Gastrocnemius medialis (tissue), 4 donors: Measurements from ENCODE around the gene SPTBN1. TPM values are rescaled to one million over a fixed set of nuclear protein-coding genes. Genes with fewer than 3 reads are reported as not detected.

Experiments used
- ATAC-seq, 2 donors: fragments of 150-250 bp; one replicate each; pipeline ENCODE4 v1.9.1; 2016
- DNase-seq, 2 donors: peaks; one replicate each; pipeline ENCODE4 v3.0.0-alpha.2; 2019
- H3K27ac ChIP-seq, 4 donors: fragments of 200-600 bp; sonication (generic); 1 replicate in 1 of 4; 2 replicates in 3 of 4; pipeline ENCODE4 v1.5.1; 2016 to 2018; ENCODE audit warnings: mild to moderate bottlenecking in 2 of 4, moderate library complexity in 1 of 4
- H3K27me3 ChIP-seq, 3 donors: fragments of 200-600 bp; sonication (generic) in 2 of 3; 1 replicate in 1 of 3; 2 replicates in 2 of 3; pipeline versions ENCODE4 v1.5.1 to v1.6.0; 2016 to 2019; ENCODE audit warnings: mild to moderate bottlenecking in 1 of 3, moderate library complexity in 1 of 3
- H3K36me3 ChIP-seq, 2 donors: fragments of 200-600 bp; sonication (generic) in 1 of 2; one replicate each; pipeline ENCODE4 v1.5.1; 2017 to 2018
- H3K4me1 ChIP-seq, 2 donors: fragments of 200-600 bp; sonication (generic) in 1 of 2; one replicate each; pipeline ENCODE4 v1.5.1; 2016 to 2017; ENCODE audit warnings: mild to moderate bottlenecking in 2 of 2
- H3K4me3 ChIP-seq, 4 donors: fragments of 200-600 bp; sonication (generic) in 3 of 4; 1 replicate in 1 of 4; 2 replicates in 3 of 4; pipeline ENCODE4 v1.5.1; 2016 to 2019; ENCODE audit warnings: mild to moderate bottlenecking in 2 of 4
- H3K9me3 ChIP-seq, 3 donors: fragments of 200-600 bp; sonication (generic) in 2 of 3; 1 replicate in 1 of 3; 2 replicates in 2 of 3; pipeline ENCODE4 v1.5.1; 2016 to 2019
- POLR2A ChIP-seq, 2 donors: fragments of 450-650 bp; IDR thresholded peaks; one replicate each; pipeline ENCODE4 v1.6.1; 2017; ENCODE audit warnings: antibody characterized with exemption in 2 of 2, mild to moderate bottlenecking in 2 of 2, moderate library complexity in 2 of 2
- in situ Hi-C, 4 donors: fragments of 200-750 bp; cut with MboI; loops; one replicate each; pipeline versions ENCODE4 v1.15.0 to v1.8.0; 2017; ENCODE audit warnings: low sequenced_read_pairs in 4 of 4
- intact Hi-C: fragments of 100-400 bp; cut with DNase I; formaldehyde crosslinking; loops from one replicate; pipeline ENCODE4 v1.15.1; 2023; ENCODE audit warnings: low total_unique reads
- total RNA-seq, 4 donors: library from RNA; depleted of rRNA; stranded (reverse); fragments of >200 nt; gene quantifications; one replicate each; pipeline versions ENCODE4 v1.1.0 to v1.2.3, GENCODE V29; 2016
- TF ChIP-seq, protein P1 (sequence below), 5 experiments: fragments of 450-650 bp in 3 of 5; fragments of 200-600 bp in 2 of 5; sonication (generic) in 2 of 5; IDR thresholded peaks in 4 of 5; conservative IDR thresholded peaks in 1 of 5; 1 replicate in 4 of 5; 2 replicates in 1 of 5; pipeline ENCODE4 v1.5.1; 2016 to 2019; ENCODE audit warnings: antibody characterized with exemption in 5 of 5, mild to moderate bottlenecking in 3 of 5, moderate library complexity in 3 of 5

The SPTBN1 gene
- total RNA-seq, 4 donors from 2014 or later = 107 to 191 (median 119) TPM

DNA sequence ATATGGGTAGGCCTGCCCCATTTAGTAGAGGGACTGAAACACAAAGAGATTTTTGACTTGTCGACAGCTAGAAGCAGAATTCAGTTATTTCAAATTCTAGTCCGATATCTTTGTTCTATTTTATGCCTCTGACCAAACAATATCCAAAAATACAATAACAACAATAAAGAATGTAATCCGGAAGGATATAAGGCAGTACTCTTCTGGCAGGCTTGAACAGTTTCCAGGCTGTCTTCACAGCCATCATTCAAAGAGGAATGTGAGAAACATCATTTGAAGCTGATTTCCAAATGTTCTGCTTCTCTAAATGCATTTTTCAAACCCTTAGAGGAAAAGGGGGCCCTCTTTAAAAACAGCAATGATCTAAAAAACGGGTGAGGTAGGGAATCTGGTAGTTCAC lies 36.7 kb upstream of the SPTBN1 start:
- ATAC-seq (peak in 1 of 2 donors; percentile 14), DNase-seq (no peak)
- H3K36me3 ChIP-seq = no peaks in the 10 kb centered on the region
- intact Hi-C loops = loop anchor here (1.0 kb wide), 1 partner anchor 18 kb away; no protein-coding TSS in a partner anchor
- no peak for TF ChIP-seq POLR2A (IDR thresholded peaks at IDR 0.05)
- TF ChIP-seq, protein P1, sequence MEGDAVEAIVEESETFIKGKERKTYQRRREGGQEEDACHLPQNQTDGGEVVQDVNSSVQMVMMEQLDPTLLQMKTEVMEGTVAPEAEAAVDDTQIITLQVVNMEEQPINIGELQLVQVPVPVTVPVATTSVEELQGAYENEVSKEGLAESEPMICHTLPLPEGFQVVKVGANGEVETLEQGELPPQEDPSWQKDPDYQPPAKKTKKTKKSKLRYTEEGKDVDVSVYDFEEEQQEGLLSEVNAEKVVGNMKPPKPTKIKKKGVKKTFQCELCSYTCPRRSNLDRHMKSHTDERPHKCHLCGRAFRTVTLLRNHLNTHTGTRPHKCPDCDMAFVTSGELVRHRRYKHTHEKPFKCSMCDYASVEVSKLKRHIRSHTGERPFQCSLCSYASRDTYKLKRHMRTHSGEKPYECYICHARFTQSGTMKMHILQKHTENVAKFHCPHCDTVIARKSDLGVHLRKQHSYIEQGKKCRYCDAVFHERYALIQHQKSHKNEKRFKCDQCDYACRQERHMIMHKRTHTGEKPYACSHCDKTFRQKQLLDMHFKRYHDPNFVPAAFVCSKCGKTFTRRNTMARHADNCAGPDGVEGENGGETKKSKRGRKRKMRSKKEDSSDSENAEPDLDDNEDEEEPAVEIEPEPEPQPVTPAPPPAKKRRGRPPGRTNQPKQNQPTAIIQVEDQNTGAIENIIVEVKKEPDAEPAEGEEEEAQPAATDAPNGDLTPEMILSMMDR (IDR thresholded peaks at IDR 0.05 in 4 of 5, conservative IDR thresholded peaks at IDR 0.05 in 1 of 5) = no peak
- H3K27me3 ChIP-seq = no peaks in the 10 kb centered on the region
- peak overlapping the region; percentile 13 to 72 (median 46) for H3K27ac ChIP-seq
- H3K9me3 ChIP-seq = no peaks in the 10 kb centered on the region
- in situ Hi-C loops = no loop called here
- peaks cover 0 to 20% of the 10 kb centered on the region in 2 donors for H3K4me1 ChIP-seq
- H3K4me3 ChIP-seq = no peak overlapping the region

DNA sequence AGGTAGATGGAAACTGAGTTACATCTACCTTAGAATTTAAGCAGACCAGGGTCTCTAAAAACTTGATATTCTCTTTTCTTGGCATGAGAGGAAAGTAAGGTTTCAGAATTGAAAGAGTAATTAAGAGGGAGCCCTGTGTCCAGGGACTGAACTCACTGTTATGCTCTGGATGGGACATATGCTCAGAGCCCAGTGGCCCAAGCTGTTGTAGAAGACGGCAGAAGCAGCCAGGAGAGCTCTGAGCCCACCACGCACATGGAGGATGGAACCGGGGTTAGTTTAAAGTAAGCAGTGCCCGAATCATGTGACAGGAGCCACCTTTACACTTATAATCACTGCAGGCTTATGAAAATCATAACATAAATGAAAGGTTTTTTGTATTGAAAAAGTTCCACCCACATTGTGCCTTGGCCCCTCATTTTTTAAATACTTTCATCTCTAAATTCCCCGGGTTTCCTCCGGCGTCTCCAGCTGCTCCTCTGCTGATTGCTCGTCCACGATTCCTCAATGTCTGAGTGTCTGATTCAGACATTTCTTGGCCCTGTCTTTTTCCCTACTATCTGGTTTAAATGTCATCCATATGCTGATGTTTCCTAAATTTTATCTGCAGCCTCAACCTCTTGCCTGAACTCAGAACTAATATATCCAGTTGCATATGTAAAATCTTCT lies 36.1 kb upstream of the SPTBN1 start:
- TF ChIP-seq, protein P1 (IDR thresholded peaks at IDR 0.05 in 4 of 5, conservative IDR thresholded peaks at IDR 0.05 in 1 of 5) = no peak
- ATAC-seq = no peak

DNA sequence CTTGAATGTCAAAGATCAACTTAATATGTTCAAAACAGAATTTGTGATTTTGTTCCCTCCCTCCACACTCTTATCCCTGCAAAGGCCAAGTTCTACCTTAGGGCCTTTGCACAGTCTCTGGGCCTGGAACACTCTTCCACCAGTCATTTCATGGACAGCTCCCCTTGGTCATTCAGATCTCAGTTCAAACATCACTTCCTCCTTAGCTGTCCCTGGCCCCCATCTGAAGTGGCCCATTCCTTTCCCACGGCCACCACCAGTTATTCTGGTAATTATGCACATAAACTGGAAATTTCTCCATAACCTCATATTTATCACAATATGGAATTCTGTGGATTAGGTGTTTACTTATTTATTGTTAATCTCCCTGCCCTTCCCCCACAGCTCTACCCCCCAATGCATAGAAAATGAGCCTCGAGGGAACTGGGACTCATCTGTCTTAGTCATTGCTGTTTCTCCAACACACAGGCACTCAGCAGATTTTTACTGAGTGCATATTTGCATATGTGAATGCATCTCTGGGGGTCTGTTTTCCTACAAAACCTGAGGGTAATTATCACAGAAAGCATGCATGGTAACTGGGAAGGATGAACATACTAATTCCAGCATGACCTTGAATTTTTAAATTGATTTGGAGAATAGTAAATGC lies 35.5 kb upstream of the SPTBN1 start:
- intact Hi-C loops (no loop called here), in situ Hi-C loops (no loop called here)

More for the DNA sequence above, 36.1 kb upstream of the SPTBN1 start:
- Histone ChIP-seq H3K9me3 (no peaks in the 10 kb centered on the region), H3K27me3 (no peaks in the 10 kb centered on the region), H3K36me3 (no peaks in the 10 kb centered on the region), H3K27ac (peak overlapping the region; percentile 13 to 72 (median 46)), H3K4me1 (peaks cover 0 to 20% of the 10 kb centered on the region in 2 donors), H3K4me3 (no peak overlapping the region)
- intact Hi-C loops (loop anchor here (1.0 kb wide), 1 partner anchor 19 kb away; no protein-coding TSS in a partner anchor), in situ Hi-C loops (no loop called here)
- DNase-seq = no peak

DNA sequence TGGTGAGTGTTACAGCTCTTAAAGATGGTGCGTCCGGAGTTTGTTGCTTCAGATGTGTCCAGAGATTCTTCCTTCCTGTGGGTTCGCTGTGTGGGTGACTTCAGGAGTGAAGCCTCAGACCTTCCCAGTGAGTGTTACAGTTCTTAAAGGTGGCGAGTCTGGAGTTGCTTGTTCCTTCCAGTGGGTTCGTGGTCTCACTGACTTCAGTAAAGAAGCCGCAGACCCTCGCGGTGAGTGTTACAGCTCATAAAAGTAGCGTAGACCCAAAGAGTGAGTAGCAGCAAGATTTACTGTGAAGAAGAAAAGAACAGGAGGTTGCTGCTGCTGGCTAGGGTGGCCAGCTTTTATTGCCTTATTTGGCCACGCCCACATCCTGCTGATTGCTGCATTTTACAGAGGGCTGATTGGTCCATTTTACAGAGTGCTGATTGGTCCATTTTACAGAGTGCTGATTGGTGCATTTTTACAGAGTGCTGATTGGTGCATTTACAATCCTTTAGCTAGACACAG lies 34.0 kb upstream of the SPTBN1 start:
- Histone ChIP-seq H3K36me3 (no peaks in the 10 kb centered on the region), H3K27me3 (no peaks in the 10 kb centered on the region), H3K9me3 (no peaks in the 10 kb centered on the region), H3K4me3 (no peak overlapping the region), H3K27ac (no peak overlapping the region), H3K4me1 (peaks cover 0 to 15% of the 10 kb centered on the region in 2 donors)
- no peak for ATAC-seq
- intact Hi-C loops (no loop called here), in situ Hi-C loops (no loop called here)
- TF ChIP-seq, protein P1 (IDR thresholded peaks at IDR 0.05 in 4 of 5, conservative IDR thresholded peaks at IDR 0.05 in 1 of 5) = no peak
- no peak for DNase-seq

More for the DNA sequence above, 35.5 kb upstream of the SPTBN1 start:
- ATAC-seq (no peak), DNase-seq (no peak)
- Histone ChIP-seq H3K27me3 (no peaks in the 10 kb centered on the region), H3K36me3 (no peaks in the 10 kb centered on the region), H3K4me1 (peaks cover 0 to 20% of the 10 kb centered on the region in 2 donors), H3K4me3 (no peak overlapping the region), H3K9me3 (no peaks in the 10 kb centered on the region), H3K27ac (peak overlapping the region in 2 of 4 donors; percentile 38 to 72)
- no peak for TF ChIP-seq POLR2A (IDR thresholded peaks at IDR 0.05)
- TF ChIP-seq, protein P1 (IDR thresholded peaks at IDR 0.05 in 4 of 5, conservative IDR thresholded peaks at IDR 0.05 in 1 of 5) = no peak
